GM12801 (cell line): ENCODE data around the gene CNTN5.

Experiments used
- TF ChIP-seq, protein P1 (sequence below): IDR thresholded peaks from one replicate; pipeline ENCODE4 v1.5.1; 2011; ENCODE audit warnings: control low read depth; ENCODE audit not compliant: insufficient read length; ENCODE audit errors: extremely low read depth

Gene CNTN5

DNA sequence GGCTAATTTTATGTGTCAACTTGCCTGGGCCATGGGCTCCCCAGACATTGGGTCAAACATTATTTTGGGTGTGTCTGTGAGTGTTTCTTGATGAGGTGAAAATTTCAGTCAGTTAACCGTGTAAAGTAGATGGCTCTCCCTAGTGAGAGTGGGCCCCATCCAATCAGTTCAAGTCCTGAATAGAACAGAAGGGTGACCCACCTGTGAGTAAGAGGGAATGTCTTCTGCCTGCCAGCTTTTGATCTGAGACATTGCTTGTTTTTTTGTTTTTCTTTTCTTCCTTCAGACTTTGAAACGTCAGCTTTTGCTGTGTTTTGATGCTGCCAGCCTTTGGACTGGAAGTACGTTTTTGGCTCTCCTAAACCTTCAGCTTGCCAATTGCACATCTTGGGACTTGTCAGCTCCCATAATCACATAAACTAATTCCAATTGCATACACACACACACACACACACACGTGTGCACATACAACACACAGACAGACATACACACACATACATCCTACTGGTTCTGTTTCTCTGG, 300.1 kb downstream of the CNTN5 start:
- TF ChIP-seq, protein P1, sequence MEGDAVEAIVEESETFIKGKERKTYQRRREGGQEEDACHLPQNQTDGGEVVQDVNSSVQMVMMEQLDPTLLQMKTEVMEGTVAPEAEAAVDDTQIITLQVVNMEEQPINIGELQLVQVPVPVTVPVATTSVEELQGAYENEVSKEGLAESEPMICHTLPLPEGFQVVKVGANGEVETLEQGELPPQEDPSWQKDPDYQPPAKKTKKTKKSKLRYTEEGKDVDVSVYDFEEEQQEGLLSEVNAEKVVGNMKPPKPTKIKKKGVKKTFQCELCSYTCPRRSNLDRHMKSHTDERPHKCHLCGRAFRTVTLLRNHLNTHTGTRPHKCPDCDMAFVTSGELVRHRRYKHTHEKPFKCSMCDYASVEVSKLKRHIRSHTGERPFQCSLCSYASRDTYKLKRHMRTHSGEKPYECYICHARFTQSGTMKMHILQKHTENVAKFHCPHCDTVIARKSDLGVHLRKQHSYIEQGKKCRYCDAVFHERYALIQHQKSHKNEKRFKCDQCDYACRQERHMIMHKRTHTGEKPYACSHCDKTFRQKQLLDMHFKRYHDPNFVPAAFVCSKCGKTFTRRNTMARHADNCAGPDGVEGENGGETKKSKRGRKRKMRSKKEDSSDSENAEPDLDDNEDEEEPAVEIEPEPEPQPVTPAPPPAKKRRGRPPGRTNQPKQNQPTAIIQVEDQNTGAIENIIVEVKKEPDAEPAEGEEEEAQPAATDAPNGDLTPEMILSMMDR, result no peak

GRCh38 chr11:99325847-99326246, 305.1 kb downstream of the CNTN5 start:
- TF ChIP-seq, protein P1, result no peak

DNA sequence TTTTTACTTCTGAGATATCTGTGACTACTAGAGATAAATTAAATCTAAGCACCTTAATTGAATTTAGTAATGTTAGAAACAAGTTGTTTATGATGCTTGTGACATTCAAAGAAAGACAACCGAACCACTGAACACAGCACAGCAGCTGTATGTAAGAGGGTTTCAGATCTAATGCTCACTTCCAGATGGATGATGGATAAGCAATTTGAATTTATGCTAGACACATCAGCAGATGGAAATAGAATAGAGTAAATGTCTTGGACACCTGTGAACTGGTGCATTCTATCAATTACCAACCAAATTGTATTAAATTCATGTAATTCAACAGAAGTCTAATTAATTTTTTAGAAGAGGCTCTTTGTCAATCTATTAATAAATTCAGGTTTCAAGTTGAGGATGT, 306.3 kb downstream of the CNTN5 start:
- TF ChIP-seq, protein P1, result no peak

DNA sequence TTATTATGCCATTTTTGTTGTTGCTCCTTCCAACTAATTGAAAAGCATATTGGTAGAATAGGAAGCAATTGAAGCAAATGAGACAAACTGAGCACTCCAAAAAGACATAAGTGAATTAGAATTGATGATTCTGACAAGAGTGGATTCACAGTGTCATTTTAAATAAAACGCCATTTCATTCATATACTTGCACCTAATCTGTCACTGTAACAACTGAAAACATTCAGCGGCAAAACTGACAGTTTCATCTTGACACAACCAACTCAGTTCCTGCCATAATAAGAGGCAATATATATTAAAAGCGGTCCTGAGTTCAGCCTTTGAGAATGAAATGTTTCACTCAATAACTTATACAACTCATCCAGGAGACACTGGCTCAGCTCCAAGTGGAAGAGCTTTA, 306.8 kb downstream of the CNTN5 start:
- TF ChIP-seq, protein P1, result no peak

GRCh38 chr11:99333621-99334020, 312.9 kb downstream of the CNTN5 start:
- TF ChIP-seq, protein P1, result no peak

DNA sequence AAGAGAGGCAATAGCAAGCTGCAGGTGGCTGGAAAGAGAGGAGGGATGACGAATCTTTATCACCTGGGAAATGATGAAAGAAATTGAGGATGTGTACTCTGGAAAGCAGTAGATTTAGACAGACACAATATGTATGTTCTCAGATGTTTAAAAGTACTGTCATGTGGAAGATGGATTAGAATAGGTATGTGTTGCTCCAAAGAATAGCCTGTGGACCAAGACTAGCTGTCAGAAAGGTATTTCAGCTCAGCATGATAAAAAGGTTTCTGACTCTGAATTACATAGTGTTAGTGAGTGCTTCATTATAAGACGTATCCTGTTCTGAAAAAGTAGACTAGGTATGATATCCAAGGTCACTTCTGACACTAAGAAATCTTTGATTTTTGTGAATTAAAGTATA, 322.4 kb downstream of the CNTN5 start:
- TF ChIP-seq, protein P1, result no peak

GRCh38 chr11:99349151-99349673, 328.5 kb downstream of the CNTN5 start:
- TF ChIP-seq, protein P1, result no peak
